KMS-11 (cell line): Measurements from ENCODE around the gene TBPL2.

ENCODE experiments used
- H2AFZ ChIP-seq: fragments of 200-600 bp; sonication (generic); 2 replicates; pipeline ENCODE4 v1.6.1; 2016; ENCODE audit warnings: antibody characterized with exemption, mixed run types, low read depth
- H3K27ac ChIP-seq: fragments of 200-600 bp; sonication (generic); 2 replicates; pipeline ENCODE4 v1.6.1; 2016; ENCODE audit warnings: mild to moderate bottlenecking, mixed run types
- H3K27me3 ChIP-seq: fragments of 200-600 bp; sonication (generic); 2 replicates; pipeline ENCODE4 v1.6.1; 2017; ENCODE audit warnings: mild to moderate bottlenecking, low read depth, mixed run types, moderate library complexity; ENCODE audit not compliant: insufficient read depth
- H3K36me3 ChIP-seq: fragments of 200-600 bp; sonication (generic); 2 replicates; pipeline ENCODE4 v1.6.1; 2017; ENCODE audit warnings: mild to moderate bottlenecking, mixed run types; ENCODE audit not compliant: insufficient read depth
- H3K4me1 ChIP-seq: fragments of 200-600 bp; sonication (generic); 2 replicates; pipeline ENCODE4 v1.6.1; 2016; ENCODE audit warnings: mild to moderate bottlenecking, low read depth, mixed run types; ENCODE audit not compliant: poor library complexity, severe bottlenecking
- H3K4me2 ChIP-seq: fragments of 200-600 bp; sonication (generic); 2 replicates; pipeline ENCODE4 v1.7.0; 2016; ENCODE audit warnings: mild to moderate bottlenecking, mixed run types
- H3K4me3 ChIP-seq: fragments of 200-600 bp; sonication (generic); IDR thresholded peaks from 2 replicates; pipeline ENCODE4 v1.6.1; 2017; ENCODE audit warnings: low read depth, low read length, mixed read lengths; ENCODE audit not compliant: insufficient read depth
- H3K79me2 ChIP-seq: fragments of 200-600 bp; sonication (generic); 2 replicates; pipeline ENCODE4 v1.6.1; 2016; ENCODE audit warnings: low read depth, mixed run types; ENCODE audit not compliant: insufficient read depth
- H3K9ac ChIP-seq: fragments of 200-600 bp; sonication (generic); 2 replicates; pipeline ENCODE4 v1.6.1; 2016; ENCODE audit warnings: mild to moderate bottlenecking, mixed run types
- H4K20me1 ChIP-seq: fragments of 200-600 bp; sonication (generic); 2 replicates; pipeline ENCODE4 v1.6.1; 2016; ENCODE audit warnings: mild to moderate bottlenecking, mixed run types; ENCODE audit not compliant: insufficient read depth
- CTCF ChIP-seq: fragments of 200-600 bp; sonication (generic); conservative IDR thresholded peaks from 2 replicates; pipeline ENCODE4 v1.6.1; 2017; ENCODE audit warnings: low read depth, mild to moderate bottlenecking, antibody characterized with exemption, low read length, moderate library complexity, mixed read lengths

The TBPL2 gene

GRCh38 chr14:55381561-55381960 lies 58.9 kb downstream of the TBPL2 start:
- Histone ChIP-seq H4K20me1 (no peaks in the 10 kb centered on the region), H2AFZ (no peak overlapping the region), H3K4me3 (no peak overlapping the region), H3K9ac (no peak overlapping the region), H3K79me2 (no peaks in the 10 kb centered on the region), H3K36me3 (no peaks in the 10 kb centered on the region), H3K27ac (no peak overlapping the region), H3K4me1 (no peaks in the 10 kb centered on the region), H3K4me2 (no peak overlapping the region), H3K27me3 (no peaks in the 10 kb centered on the region)
- no peak for TF ChIP-seq CTCF

- Histone ChIP-seq H3K79me2 (no peaks in the 10 kb centered on the region), H3K4me1 (no peaks in the 10 kb centered on the region), H4K20me1 (no peaks in the 10 kb centered on the region), H3K27me3 (no peaks in the 10 kb centered on the region), H3K36me3 (no peaks in the 10 kb centered on the region), H2AFZ (no peak overlapping the region), H3K27ac (no peak overlapping the region), H3K4me2 (no peak overlapping the region), H3K9ac (no peak overlapping the region), H3K4me3 (no peak overlapping the region)
- no peak for TF ChIP-seq CTCF
These were observed 59.4 kb downstream of the TBPL2 start for GRCh38 chr14:55381040-55381439.

GRCh38 chr14:55377236-55377635 lies 63.2 kb downstream of the TBPL2 start:
- TF ChIP-seq CTCF, result no peak
- no peaks in the 10 kb centered on the region for H4K20me1 ChIP-seq
- no peak overlapping the region for H3K4me2 ChIP-seq
- no peaks in the 10 kb centered on the region for H3K36me3 ChIP-seq
- H3K79me2 ChIP-seq, result no peaks in the 10 kb centered on the region
- no peak overlapping the region for H2AFZ ChIP-seq
- H3K27ac ChIP-seq, result no peak overlapping the region
- H3K27me3 ChIP-seq, result no peaks in the 10 kb centered on the region
- no peak overlapping the region for H3K9ac ChIP-seq
- H3K4me3 ChIP-seq, result no peak overlapping the region
- peaks cover 8% of the 10 kb centered on the region for H3K4me1 ChIP-seq

- Histone ChIP-seq H3K4me1 (peaks cover 8% of the 10 kb centered on the region), H2AFZ (no peak overlapping the region), H3K9ac (no peak overlapping the region), H3K4me3 (no peak overlapping the region), H3K27ac (no peak overlapping the region), H3K36me3 (no peaks in the 10 kb centered on the region), H3K4me2 (0 out of 2 replicates have a peak overlapping the region, but pooled peaks have one; percentile 3), H3K27me3 (no peaks in the 10 kb centered on the region), H4K20me1 (no peaks in the 10 kb centered on the region), H3K79me2 (no peaks in the 10 kb centered on the region)
- TF ChIP-seq CTCF, result no peak
These were observed 65.6 kb downstream of the TBPL2 start for GRCh38 chr14:55374771-55375170.
